ENCODE results near the gene IRAK2.

Gene IRAK2

GRCh38 chr3:10289787-10290355 is 125.2 kb downstream of the IRAK2 start:
- H3K79me2 ChIP-seq (ENCODE audit: insufficient read depth, low read length), result no peaks in the 10 kb centered on the region
- H3K4me1 ChIP-seq (ENCODE audit: insufficient read depth, low read length), result no peaks in the 10 kb centered on the region
- H3K9ac ChIP-seq (ENCODE audit: low read depth, low read length), result no peak overlapping the region
- peaks cover 34% of the 10 kb centered on the region; the same call in 1 of the 2 replicates for H3K36me3 ChIP-seq (ENCODE audit: insufficient read depth, low read length)
- DNase-seq (no peak), ATAC-seq (ENCODE audit: insufficient read depth, low read depth) (no peak)
- no peaks in the 10 kb centered on the region for H3K27me3 ChIP-seq (ENCODE audit: insufficient read depth, low read length, poor library complexity)
- H2AFZ ChIP-seq (ENCODE audit: low read depth, low read length), result no peak overlapping the region
- no peak overlapping the region for H3K4me3 ChIP-seq (ENCODE audit: low read depth in 1 of 2, low read length in 2 of 2)
- H3K27ac ChIP-seq (ENCODE audit: low read length), result no peak overlapping the region
- H3K4me2 ChIP-seq (ENCODE audit: insufficient read depth, low read length), result no peak overlapping the region
- 0 out of 2 replicates have a peak, but pooled peaks cover 5% of the 10 kb centered on the region for H4K20me1 ChIP-seq (ENCODE audit: insufficient read depth, low read length)
- H3K9me3 ChIP-seq (ENCODE audit: insufficient read depth, low read length, severe bottlenecking), result no peaks in the 10 kb centered on the region
- TF ChIP-seq, protein P1, sequence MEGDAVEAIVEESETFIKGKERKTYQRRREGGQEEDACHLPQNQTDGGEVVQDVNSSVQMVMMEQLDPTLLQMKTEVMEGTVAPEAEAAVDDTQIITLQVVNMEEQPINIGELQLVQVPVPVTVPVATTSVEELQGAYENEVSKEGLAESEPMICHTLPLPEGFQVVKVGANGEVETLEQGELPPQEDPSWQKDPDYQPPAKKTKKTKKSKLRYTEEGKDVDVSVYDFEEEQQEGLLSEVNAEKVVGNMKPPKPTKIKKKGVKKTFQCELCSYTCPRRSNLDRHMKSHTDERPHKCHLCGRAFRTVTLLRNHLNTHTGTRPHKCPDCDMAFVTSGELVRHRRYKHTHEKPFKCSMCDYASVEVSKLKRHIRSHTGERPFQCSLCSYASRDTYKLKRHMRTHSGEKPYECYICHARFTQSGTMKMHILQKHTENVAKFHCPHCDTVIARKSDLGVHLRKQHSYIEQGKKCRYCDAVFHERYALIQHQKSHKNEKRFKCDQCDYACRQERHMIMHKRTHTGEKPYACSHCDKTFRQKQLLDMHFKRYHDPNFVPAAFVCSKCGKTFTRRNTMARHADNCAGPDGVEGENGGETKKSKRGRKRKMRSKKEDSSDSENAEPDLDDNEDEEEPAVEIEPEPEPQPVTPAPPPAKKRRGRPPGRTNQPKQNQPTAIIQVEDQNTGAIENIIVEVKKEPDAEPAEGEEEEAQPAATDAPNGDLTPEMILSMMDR (IDR thresholded peaks at IDR 0.05; ENCODE audit: borderline replicate concordance, extremely low read depth, low read length, poor library complexity, severe bottlenecking), result no peak
- TF ChIP-seq EZH2 (IDR thresholded peaks at IDR 0.05; ENCODE audit: borderline replicate concordance, low read depth, low read length, severe bottlenecking), result no peak

- no peaks in the 10 kb centered on the region for H4K20me1 ChIP-seq (ENCODE audit: insufficient read depth, low read length)
- no peak overlapping the region for H3K4me3 ChIP-seq (ENCODE audit: low read depth in 1 of 2, low read length in 2 of 2)
- H3K27ac ChIP-seq (ENCODE audit: low read length), result no peak overlapping the region
- H3K4me1 ChIP-seq (ENCODE audit: insufficient read depth, low read length), result no peaks in the 10 kb centered on the region
- ATAC-seq (ENCODE audit: insufficient read depth, low read depth) (no peak), DNase-seq (no peak)
- peaks cover 30% of the 10 kb centered on the region; the same call in 1 of the 2 replicates for H3K36me3 ChIP-seq (ENCODE audit: insufficient read depth, low read length)
- no peaks in the 10 kb centered on the region for H3K79me2 ChIP-seq (ENCODE audit: insufficient read depth, low read length)
- no peak overlapping the region for H3K9ac ChIP-seq (ENCODE audit: low read depth, low read length)
- H3K9me3 ChIP-seq (ENCODE audit: insufficient read depth, low read length, severe bottlenecking), result no peaks in the 10 kb centered on the region
- no peak overlapping the region for H2AFZ ChIP-seq (ENCODE audit: low read depth, low read length)
- TF ChIP-seq, protein P1 (IDR thresholded peaks at IDR 0.05; ENCODE audit: borderline replicate concordance, extremely low read depth, low read length, poor library complexity, severe bottlenecking), result no peak
- no peak for TF ChIP-seq EZH2 (IDR thresholded peaks at IDR 0.05; ENCODE audit: borderline replicate concordance, low read depth, low read length, severe bottlenecking)
- H3K27me3 ChIP-seq (ENCODE audit: insufficient read depth, low read length, poor library complexity), result no peaks in the 10 kb centered on the region
- no peak overlapping the region for H3K4me2 ChIP-seq (ENCODE audit: insufficient read depth, low read length)
Observed at GRCh38 chr3:10290481-10291176, 125.9 kb downstream of the IRAK2 start.

DNA sequence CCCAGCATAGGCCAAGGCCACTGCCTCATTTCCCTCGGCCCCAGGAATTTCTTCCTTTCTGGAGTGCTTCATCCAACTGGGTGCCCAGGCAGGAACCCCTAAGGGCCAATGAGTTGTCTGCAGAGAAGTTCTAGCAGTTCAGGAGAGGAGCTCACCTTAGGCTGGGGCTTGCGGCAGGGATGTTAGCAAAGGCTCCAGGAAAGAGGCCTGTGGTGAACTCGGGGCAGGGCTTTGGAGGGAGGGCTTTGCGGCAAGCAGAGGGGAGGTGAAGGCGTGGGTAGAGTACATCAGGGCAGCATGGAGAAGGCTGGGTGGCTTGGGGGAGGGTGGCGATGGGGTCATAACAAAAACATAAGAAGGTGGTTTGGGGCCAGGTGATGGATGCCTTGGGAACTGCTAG is 126.9 kb downstream of the IRAK2 start:
- no peak overlapping the region for H3K4me3 ChIP-seq (ENCODE audit: low read depth in 1 of 2, low read length in 2 of 2)
- TF ChIP-seq EZH2 (IDR thresholded peaks at IDR 0.05; ENCODE audit: borderline replicate concordance, low read depth, low read length, severe bottlenecking), result no peak
- TF ChIP-seq, protein P1 (IDR thresholded peaks at IDR 0.05; ENCODE audit: borderline replicate concordance, extremely low read depth, low read length, poor library complexity, severe bottlenecking), result no peak
- no peak overlapping the region for H3K27ac ChIP-seq (ENCODE audit: low read length)
- H3K27me3 ChIP-seq (ENCODE audit: insufficient read depth, low read length, poor library complexity), result no peaks in the 10 kb centered on the region
- H4K20me1 ChIP-seq (ENCODE audit: insufficient read depth, low read length), result no peaks in the 10 kb centered on the region
- H3K4me1 ChIP-seq (ENCODE audit: insufficient read depth, low read length), result no peaks in the 10 kb centered on the region
- DNase-seq (no peak), ATAC-seq (ENCODE audit: insufficient read depth, low read depth) (no peak)
- H2AFZ ChIP-seq (ENCODE audit: low read depth, low read length), result no peak overlapping the region
- H3K36me3 ChIP-seq (ENCODE audit: insufficient read depth, low read length), result peaks cover 25% of the 10 kb centered on the region; the same call in 1 of the 2 replicates
- H3K79me2 ChIP-seq (ENCODE audit: insufficient read depth, low read length), result no peaks in the 10 kb centered on the region
- no peaks in the 10 kb centered on the region for H3K9me3 ChIP-seq (ENCODE audit: insufficient read depth, low read length, severe bottlenecking)
- H3K4me2 ChIP-seq (ENCODE audit: insufficient read depth, low read length), result no peak overlapping the region
- no peak overlapping the region for H3K9ac ChIP-seq (ENCODE audit: low read depth, low read length)

Data from DND-41 (cell line).